OCI-LY7 (cell line): ENCODE measurements around the gene CTBP1. TPM values are rescaled to one million over a fixed set of nuclear protein-coding genes. Genes with fewer than 3 reads are reported as not detected.

Experiments used
- BruUV-seq: library from RNA; stranded (reverse); fragments of 400-500 nt; replicated peaks from 2 replicates; lab custom pipeline; 2021; lab: Mats Ljungman, UMichigan
- CTCF ChIA-PET: fragments of 300-600 bp; sonication (Branson Sonifier 250); formaldehyde crosslinking; loops from one replicate; lab custom pipeline; 2022; ENCODE audit warnings: antibody characterized with exemption; ENCODE audit not compliant: unreplicated experiment; lab: Charles Lee
- POLR2A ChIA-PET: fragments of 300-600 bp; sonication (Branson Sonifier 250); formaldehyde crosslinking; loops from one replicate; lab custom pipeline; 2022; ENCODE audit warnings: antibody characterized with exemption; lab: Charles Lee
- DNase-seq: peaks from one replicate; pipeline ENCODE4 v3.0.0-alpha.2; 2015; ENCODE audit warnings: low spot score
- H2AFZ ChIP-seq: fragments of 200-600 bp; sonication (generic), shearing (Covaris generic); 2 replicates; pipeline ENCODE4 v1.6.1; 2014; ENCODE audit warnings: mild to moderate bottlenecking, antibody characterized with exemption, low read length, moderate library complexity
- H3K27ac ChIP-seq: fragments of 200-600 bp; sonication (generic); 2 replicates; pipeline ENCODE4 v1.5.1; 2014; ENCODE audit warnings: mixed run types, low read depth, mild to moderate bottlenecking, moderate library complexity, low read length, inconsistent platforms; ENCODE audit not compliant: poor library complexity, severe bottlenecking
- H3K36me3 ChIP-seq: fragments of 200-600 bp; sonication (generic); 2 replicates; pipeline ENCODE4 v1.6.1; 2014; ENCODE audit warnings: mild to moderate bottlenecking, antibody characterized with exemption, low read length, moderate library complexity, mixed read lengths; ENCODE audit not compliant: insufficient read depth
- H3K4me1 ChIP-seq: fragments of 200-600 bp; sonication (generic); 2 replicates; pipeline ENCODE4 v1.5.1; 2014; ENCODE audit warnings: mild to moderate bottlenecking, low read length; ENCODE audit not compliant: insufficient read depth, poor library complexity, severe bottlenecking
- H3K4me2 ChIP-seq: fragments of 200-600 bp; sonication (generic); 2 replicates; pipeline ENCODE4 v1.6.1; 2014; ENCODE audit warnings: mild to moderate bottlenecking, low read length
- H3K4me3 ChIP-seq: fragments of 200-600 bp; sonication (generic); 2 replicates; pipeline ENCODE4 v1.5.1; 2014; ENCODE audit warnings: mild to moderate bottlenecking, low read depth, low read length; ENCODE audit not compliant: poor library complexity, severe bottlenecking
- H3K79me2 ChIP-seq: fragments of 200-600 bp; sonication (generic); 2 replicates; pipeline ENCODE4 v1.6.1; 2016; ENCODE audit warnings: low read depth, mild to moderate bottlenecking, low read length, moderate library complexity, mixed read lengths; ENCODE audit not compliant: insufficient read depth
- H3K9me2 ChIP-seq: fragments of 200-600 bp; sonication (generic); 2 replicates; pipeline ENCODE4 v1.6.1; 2016; ENCODE audit warnings: mild to moderate bottlenecking, low read length, mixed read lengths; ENCODE audit not compliant: insufficient read depth
- H3K9me3 ChIP-seq: fragments of 200-600 bp; sonication (generic); 2 replicates; pipeline ENCODE4 v1.6.1; 2014; ENCODE audit warnings: mild to moderate bottlenecking, mixed run types, low read length, mixed read lengths
- H4K20me1 ChIP-seq: fragments of 200-600 bp; sonication (generic); 2 replicates; pipeline ENCODE4 v1.6.1; 2014; ENCODE audit warnings: mild to moderate bottlenecking, antibody characterized with exemption, low read length, moderate library complexity, mixed read lengths; ENCODE audit not compliant: insufficient read depth
- CTCF ChIP-seq: fragments of 200-600 bp; sonication (generic); conservative IDR thresholded peaks from 2 replicates; pipeline ENCODE4 v1.5.1; 2014; ENCODE audit warnings: mild to moderate bottlenecking, antibody characterized with exemption, low read length, moderate library complexity, mixed read lengths
- EZH2phosphoT487 ChIP-seq: fragments of 200-600 bp; sonication (generic); IDR thresholded peaks from 2 replicates; pipeline ENCODE4 v1.6.1; 2018; ENCODE audit warnings: low read depth, borderline replicate concordance, mild to moderate bottlenecking, mixed run types, antibody characterized with exemption, low read length, moderate library complexity, mixed read lengths
- intact Hi-C: fragments of 100-400 bp; cut with micrococcal nuclease; formaldehyde crosslinking; loops from one replicate; pipeline ENCODE4 v1.10.0; 2022; ENCODE audit not compliant: unreplicated experiment
- total RNA-seq, 2 experiments: library from RNA; depleted of rRNA in 1 of 2; stranded (reverse); fragments of >200 nt in 1 of 2; shearing (Covaris generic) in 1 of 2; gene quantifications; 2 replicates each; pipeline ENCODE4 v1.2.3, GENCODE V29; 2014 to 2022

The CTBP1 gene
- total RNA-seq, 2 experiments from 2014 or later = 238 to 311 TPM

GRCh38 chr4:1227816-1228215 is 21.1 kb downstream of the CTBP1 start:
- Histone ChIP-seq H3K79me2 (no peaks in the 10 kb centered on the region), H3K4me3 (no peak overlapping the region), H2AFZ (no peak overlapping the region), H3K4me1 (no peaks in the 10 kb centered on the region), H3K9me3 (no peaks in the 10 kb centered on the region), H3K27ac (no peak overlapping the region), H4K20me1 (no peaks in the 10 kb centered on the region), H3K4me2 (no peak overlapping the region), H3K9me2 (no peaks in the 10 kb centered on the region), H3K36me3 (peaks cover 96% of the 10 kb centered on the region)
- no peak for DNase-seq
- CTCF ChIA-PET = no interaction called here
- no peak for TF ChIP-seq CTCF
- TF ChIP-seq EZH2phosphoT487 = no peak
- BruUV-seq = no TSS peak
- intact Hi-C loops = no loop called here
- POLR2A ChIA-PET = no interaction called here

- Histone ChIP-seq H3K9me3 (no peaks in the 10 kb centered on the region), H2AFZ (no peak overlapping the region), H3K4me2 (no peak overlapping the region), H4K20me1 (no peaks in the 10 kb centered on the region), H3K4me3 (no peak overlapping the region), H3K4me1 (peaks cover 3% of the 10 kb centered on the region), H3K36me3 (peaks cover 90% of the 10 kb centered on the region), H3K9me2 (no peaks in the 10 kb centered on the region), H3K27ac (no peak overlapping the region), H3K79me2 (no peaks in the 10 kb centered on the region)
- no peak for TF ChIP-seq EZH2phosphoT487
- ChIA-PET POLR2A (no interaction called here), CTCF (no interaction called here)
- DNase-seq = no peak
- intact Hi-C loops = no loop called here
- BruUV-seq = no TSS peak
Observed at GRCh38 chr4:1226598-1226997, 22.3 kb downstream of the CTBP1 start.

GRCh38 chr4:1226144-1226481 is 22.8 kb downstream of the CTBP1 start:
- H2AFZ ChIP-seq = no peak overlapping the region
- BruUV-seq = no TSS peak
- no peaks in the 10 kb centered on the region for H3K9me2 ChIP-seq
- H3K4me2 ChIP-seq = no peak overlapping the region
- DNase-seq = no peak
- H3K4me3 ChIP-seq = no peak overlapping the region
- H3K27ac ChIP-seq = no peak overlapping the region
- H3K36me3 ChIP-seq = peaks cover 90% of the 10 kb centered on the region
- intact Hi-C loops = no loop called here
- H3K4me1 ChIP-seq = peaks cover 8% of the 10 kb centered on the region
- no peaks in the 10 kb centered on the region for H3K79me2 ChIP-seq
- TF ChIP-seq EZH2phosphoT487 = no peak
- no peak for TF ChIP-seq CTCF
- no peaks in the 10 kb centered on the region for H3K9me3 ChIP-seq
- H4K20me1 ChIP-seq = no peaks in the 10 kb centered on the region
- POLR2A ChIA-PET = no interaction called here
- CTCF ChIA-PET = no interaction called here
